ENCODE data around the gene NIBAN1. TPM values are rescaled to one million over a fixed set of nuclear protein-coding genes. Genes with fewer than 3 reads are reported as not detected.
A peak's percentile ranks its signal among the peaks of the same experiment; 100 is the strongest.

The NIBAN1 gene
- total and polyA plus RNA-seq, 9 of the 15 experiments (the other 6 are each of a cell fraction or from before 2014, with no cell fraction given), result 1.5 to 26.6 (median 16.2) TPM

- TF ChIP-seq TFE3 (CRISPR knock-in tag; IDR thresholded peaks at IDR 0.05), result no peak
- no peak for TF ChIP-seq IRF1 (CRISPR knock-in tag; IDR thresholded peaks at IDR 0.05; ENCODE audit: borderline replicate concordance)
- TF ChIP-seq ZNF449 (CRISPR knock-in tag; IDR thresholded peaks at IDR 0.05), result no peak
- no peak for TF ChIP-seq ZNF143 (CRISPR knock-in tag; IDR thresholded peaks at IDR 0.05)
- no peak for TF ChIP-seq SIX5 (IDR thresholded peaks at IDR 0.05; ENCODE audit: borderline replicate concordance in 1 of 2, insufficient read depth in 1 of 2, low read depth in 1 of 2, low read length in 2 of 2)
- TF ChIP-seq MXD1 (CRISPR knock-in tag; IDR thresholded peaks at IDR 0.05; ENCODE audit: borderline replicate concordance, poor library complexity, severe bottlenecking), result no peak
- no peak for TF ChIP-seq NFATC3 (IDR thresholded peaks at IDR 0.05)
- 0 out of 2 replicates have a peak, but pooled peaks have one; percentile 43 for TF ChIP-seq LEF1 (IDR thresholded peaks at IDR 0.05)
- TF ChIP-seq WHSC1 (IDR thresholded peaks at IDR 0.05; ENCODE audit: low read length), result no peak
- TF ChIP-seq IRF2 (CRISPR knock-in tag; IDR thresholded peaks at IDR 0.05), result no peak
- TF ChIP-seq ZNF23 (CRISPR knock-in tag; IDR thresholded peaks at IDR 0.05), result peak; percentile 12; the same call in 1 of the 2 replicates
- peak; percentile 54; the same call in 1 of the 2 replicates for TF ChIP-seq SMARCA4 (IDR thresholded peaks at IDR 0.05)
Measured at GRCh38 chr1:184982002-184982954, 8.0 kb upstream of the NIBAN1 start (continued).

All from K562 (cell line).